HG02840 (cell line): ENCODE measurements around the gene RPL38.
"Not testable (repeated sequence)": the region's sequence is repeated elsewhere in the genome, so short reads cannot be mapped to it uniquely, and the experiment has no call there.

Experiments
- ATAC-seq: cut with Tn5 transposase; IDR thresholded peaks from one replicate; pipeline ENCODE4 v1.9.1; 2021; ENCODE audit warnings: mild to moderate bottlenecking, moderate library complexity, moderate number of reproducible peaks; ENCODE audit not compliant: unreplicated experiment, low FRiP score

Gene RPL38

GRCh38 chr17:74182041-74182723, 21.3 kb upstream of the RPL38 start:
- ATAC-seq = no peak

DNA sequence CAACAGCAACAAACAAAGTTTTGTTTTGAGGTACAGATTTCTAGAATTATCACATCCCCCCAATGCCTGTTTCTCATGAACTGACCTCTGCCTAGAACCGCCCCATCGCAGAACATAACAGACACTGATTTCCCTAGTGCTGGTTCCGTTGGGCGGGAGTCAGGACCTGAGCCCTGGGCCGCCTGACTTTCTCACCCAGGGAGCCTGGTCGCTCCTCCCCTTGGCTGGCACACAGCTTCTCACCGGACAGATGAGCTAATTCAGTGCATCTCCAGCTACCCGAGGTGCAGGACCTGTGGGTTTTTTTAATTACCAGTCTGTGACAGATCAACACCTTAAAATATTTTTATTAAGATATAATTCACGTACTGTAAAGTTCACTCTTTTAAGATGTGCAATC, 20.1 kb upstream of the RPL38 start:
- ATAC-seq = no peak

DNA sequence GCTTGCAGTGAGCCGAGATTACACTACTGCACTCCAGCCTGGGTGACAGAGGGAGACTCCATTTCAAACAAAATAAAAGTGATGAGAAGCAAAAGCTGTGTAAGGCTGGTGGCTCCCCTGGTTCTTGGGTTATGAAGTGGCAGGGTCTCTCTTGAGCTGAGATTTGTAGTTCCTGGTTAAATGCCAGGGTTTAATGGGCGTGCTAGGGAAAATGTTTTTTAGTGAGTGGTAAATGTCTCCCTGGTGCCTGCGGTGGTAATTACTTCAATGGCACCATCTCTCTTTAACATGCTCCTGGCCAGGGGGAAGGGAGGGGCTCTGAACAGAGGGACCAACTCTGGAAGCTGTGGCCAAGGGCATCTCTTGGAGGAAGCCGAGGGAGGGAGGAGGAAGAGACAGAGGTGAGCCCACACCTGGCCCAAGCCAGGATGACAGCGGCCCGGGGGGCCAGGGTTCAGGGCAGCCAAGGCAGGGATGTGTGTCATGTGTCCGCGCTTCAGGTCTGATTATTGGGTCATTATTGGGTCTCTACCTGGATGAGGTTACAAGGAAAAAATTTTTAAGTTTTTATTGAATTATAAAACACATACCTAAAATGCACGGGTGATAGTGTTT, 17.8 kb upstream of the RPL38 start:
- no peak for ATAC-seq

DNA sequence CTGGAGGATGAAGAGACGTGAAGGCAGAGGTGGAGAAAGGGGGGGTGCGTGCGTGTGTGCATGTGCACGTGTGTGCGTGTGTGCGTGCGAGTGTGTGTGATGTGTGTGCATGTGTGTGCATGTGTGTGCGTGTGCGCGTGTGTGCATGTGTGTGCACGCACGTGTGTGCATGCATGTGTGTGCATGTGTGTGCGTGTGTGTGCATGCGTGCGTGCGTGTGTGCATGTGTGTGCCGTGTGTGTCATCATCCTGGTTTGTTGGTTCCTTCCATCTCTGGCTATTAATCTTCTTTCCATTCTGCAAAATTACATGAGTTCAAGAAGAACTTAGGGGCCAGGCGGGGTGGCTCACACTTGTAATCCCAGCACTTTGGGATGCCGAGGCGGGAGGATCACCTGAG, 17.0 kb upstream of the RPL38 start:
- ATAC-seq = no peak

- ATAC-seq = no peak
These were observed 15.7 kb upstream of the RPL38 start for GRCh38 chr17:74187761-74188160.

- ATAC-seq = not testable (repeated sequence)
These were observed 14.8 kb upstream of the RPL38 start for GRCh38 chr17:74188687-74189086.

DNA sequence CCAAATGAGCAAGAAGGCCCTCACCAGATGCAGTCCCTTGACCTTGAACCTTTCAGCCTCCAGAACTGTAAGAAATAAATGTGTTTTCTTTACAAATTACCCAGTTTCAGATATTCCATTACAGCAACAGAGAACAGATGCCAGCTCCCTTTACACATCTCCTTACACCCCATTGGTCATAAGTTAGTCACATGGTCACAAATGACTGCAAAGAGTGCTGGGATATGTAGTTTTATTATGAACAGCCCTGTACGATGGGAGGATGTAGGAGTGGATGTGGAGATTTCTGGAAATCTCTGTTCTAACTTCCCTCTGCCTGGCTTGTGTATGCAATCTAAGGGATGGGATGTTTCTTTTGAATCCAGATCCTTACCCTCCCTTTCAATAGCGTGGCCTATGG, 13.3 kb upstream of the RPL38 start:
- no peak for ATAC-seq

GRCh38 chr17:74190807-74191406, 12.6 kb upstream of the RPL38 start:
- no peak for ATAC-seq

DNA sequence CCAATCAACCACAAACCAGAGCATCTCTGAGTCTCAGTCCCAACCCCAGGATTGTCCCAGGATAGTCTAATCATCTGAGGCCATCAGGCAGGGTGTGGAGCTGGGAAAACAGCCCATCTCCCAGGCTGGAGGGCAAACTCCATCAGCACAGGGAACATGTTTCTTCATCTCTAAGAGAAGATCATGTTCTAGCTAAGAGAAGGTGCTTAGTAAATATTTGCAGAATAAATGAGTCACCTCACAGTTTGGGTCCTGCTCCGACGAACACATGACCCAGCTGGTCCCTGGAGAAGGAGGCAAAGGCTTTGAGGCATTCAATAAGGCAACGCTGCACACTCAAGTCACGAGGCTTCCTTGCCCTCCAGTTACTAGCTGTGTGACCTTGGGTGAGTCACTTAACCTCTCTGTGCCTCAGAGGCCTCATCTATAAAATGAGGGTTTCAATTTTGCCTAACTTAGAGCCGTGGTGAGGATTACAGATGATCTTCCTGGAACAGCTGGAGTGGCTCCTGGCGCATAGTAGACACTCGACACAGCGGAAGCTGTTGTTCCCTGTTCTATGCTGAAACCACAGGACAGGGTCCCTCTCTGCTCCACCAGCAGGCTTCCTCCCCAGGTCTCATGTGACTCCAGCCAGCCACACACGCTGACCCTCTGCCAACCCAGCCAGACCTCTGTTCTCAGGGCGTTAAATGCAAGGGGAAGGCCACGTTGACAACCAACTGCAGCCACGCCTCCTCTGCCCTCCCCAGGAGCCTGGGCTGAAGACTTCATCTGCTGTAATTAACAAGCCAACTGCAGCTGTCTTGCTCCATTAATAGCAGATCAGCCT, 10.3 kb upstream of the RPL38 start:
- ATAC-seq = no peak

- no peak for ATAC-seq
These were observed 8.8 kb upstream of the RPL38 start for GRCh38 chr17:74194682-74195081.

GRCh38 chr17:74196541-74197317, 6.7 kb upstream of the RPL38 start:
- ATAC-seq = no peak

GRCh38 chr17:74197801-74198200, 5.7 kb upstream of the RPL38 start:
- ATAC-seq = no peak

DNA sequence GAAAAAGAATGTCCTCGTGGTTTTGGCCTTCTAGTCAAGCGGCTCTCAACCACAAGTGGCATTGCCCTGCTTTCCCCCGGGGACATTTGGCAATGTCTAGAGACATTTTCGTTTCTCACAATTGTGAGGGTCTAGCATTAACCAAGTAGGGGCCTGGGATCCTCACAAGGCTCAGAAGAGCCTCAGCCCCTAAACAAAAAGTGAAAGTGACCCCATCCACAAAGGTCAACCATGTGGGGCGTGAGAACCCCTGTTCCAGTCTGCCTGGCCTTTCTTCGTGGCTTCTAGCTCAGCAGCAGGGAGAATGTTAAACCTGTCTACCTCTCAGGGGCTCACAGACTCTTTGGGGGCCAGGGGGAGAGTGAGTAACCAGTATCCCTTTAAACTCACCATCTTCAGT, 4.8 kb upstream of the RPL38 start:
- ATAC-seq = no peak

DNA sequence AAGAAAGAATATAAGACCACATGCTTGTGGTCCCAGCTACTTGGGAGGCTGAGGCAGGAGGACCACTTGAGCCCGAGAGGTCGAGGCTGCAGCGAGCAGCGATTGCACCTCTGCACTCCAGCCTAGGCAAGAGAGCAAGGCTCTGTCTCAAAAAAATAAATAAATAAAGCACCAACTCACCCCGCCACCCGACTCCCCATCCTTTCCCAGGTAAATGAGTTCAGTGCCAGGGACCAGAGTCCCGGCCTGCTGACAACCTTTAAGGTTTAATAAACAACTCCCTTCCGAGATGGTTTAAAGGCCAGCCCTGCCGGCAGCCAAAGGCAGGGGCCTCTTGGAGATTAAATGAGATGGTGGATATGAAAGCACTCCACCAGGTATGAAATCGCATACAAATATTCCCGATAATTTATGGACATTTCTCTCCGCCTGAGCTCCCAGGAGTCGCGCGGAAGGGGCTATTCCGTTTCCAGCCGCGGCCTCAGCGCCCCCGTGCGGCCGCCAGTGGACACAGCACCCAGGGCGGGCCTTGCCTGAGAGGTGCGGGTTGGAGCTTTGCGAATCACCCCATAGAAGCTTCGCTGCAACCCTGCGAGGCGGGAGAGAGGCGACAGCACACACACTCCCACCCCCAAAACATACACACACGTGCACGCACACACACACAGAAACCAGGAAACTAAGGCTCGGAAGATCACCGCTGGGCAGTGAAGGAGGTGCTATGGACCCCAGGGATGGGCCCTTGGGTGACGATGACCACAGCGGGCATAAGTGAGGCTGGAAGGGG, 4.0 kb upstream of the RPL38 start:
- ATAC-seq = no peak

GRCh38 chr17:74200112-74200511, 3.4 kb upstream of the RPL38 start:
- no peak for ATAC-seq

DNA sequence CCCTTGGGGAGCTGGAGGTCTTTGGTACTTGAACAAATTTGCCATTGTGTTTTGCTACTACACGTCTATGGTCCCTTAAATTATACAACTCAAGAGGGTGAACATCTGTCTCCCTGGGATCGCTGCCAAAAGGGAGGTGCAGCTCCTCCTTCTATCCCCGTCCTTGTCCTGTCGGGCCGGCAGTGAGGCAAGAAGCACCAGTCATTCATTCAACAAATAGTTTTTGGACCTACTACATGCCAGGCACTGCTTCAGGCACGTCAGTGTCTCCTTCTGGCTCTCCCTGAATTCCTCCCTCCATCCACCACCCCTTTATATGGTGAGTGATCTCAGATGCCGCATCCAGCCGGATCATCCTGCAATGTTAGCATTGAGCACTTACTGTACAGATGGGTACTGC, 2.2 kb upstream of the RPL38 start:
- no peak for ATAC-seq

DNA sequence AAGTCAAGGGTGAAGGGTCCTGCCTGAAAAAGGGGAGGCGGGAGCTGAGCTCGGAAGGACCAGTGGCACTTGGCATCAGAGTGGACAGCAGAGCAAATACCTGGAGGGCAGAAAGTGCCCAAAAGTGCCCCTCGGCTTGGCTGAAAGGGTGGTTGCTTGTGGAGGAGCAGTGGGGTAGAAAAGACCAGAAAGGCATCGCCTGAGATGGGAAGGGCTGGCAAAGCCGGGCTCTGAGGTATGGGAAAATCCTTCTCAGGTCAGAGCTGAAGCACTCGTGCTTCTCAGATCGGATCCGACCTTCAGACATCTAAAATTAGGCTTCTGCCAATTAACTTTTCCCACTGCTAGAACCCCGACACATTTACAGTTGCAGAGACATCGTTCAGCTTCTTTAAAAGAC, 1.5 kb upstream of the RPL38 start:
- no peak for ATAC-seq

DNA sequence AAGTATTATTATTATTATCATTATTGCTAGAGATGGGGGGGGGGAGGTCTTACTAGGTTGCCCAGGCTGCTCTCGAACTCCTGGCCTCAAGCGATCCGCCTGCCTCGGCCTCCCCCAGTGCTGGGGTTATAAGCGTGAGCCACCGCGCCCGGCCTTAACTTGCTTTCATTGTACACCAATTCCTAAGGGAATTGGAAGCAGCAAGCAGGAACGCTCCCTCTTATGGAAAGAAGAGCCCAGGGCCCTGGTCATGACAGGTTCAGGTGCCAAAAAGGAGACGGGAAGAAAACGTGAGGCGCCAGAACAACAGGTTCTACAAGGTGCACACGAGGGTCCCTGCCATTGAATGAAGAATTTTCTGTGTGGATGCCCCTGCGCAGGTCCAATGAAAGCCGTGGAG, 540 bp upstream of the RPL38 start:
- ATAC-seq = no peak

DNA sequence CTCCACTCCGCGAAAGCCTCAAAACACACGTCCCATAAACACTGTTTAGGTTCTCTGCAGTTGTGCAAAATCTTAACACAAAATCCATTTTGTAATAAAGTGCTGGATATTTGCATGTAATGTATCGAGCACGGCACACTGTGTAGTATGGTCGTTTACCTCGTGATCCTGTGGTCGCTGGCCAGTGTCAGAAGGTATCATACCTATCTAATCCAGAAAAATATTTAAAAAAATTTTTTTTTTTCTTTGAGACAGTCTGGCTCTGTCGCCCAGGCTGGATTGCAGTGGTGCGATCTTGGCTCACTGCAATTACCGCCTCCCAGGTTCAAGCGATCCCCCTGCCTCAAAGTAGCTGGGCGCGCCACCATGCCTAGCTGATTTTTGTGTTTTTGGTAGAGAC, 996 bp downstream of the RPL38 start:
- no peak for ATAC-seq

DNA sequence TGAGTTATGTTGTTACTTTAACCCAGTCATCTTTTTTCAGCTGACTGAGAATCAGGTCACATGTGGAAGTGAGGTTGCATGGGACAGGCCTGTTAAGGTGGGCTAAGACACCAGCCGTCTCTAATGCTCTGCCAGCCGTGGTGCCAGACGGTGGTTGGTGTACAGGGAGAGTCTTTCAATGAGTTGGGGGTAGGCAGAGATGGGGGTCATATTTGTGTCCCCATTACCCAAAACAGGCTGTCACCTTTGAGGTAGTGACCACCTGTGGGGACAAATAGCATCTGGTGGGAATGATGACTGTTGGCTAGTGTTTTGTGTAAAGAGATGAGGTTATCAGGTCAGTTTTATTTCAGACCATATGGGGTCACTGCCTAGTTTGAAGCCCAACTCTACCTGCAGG, 1.8 kb downstream of the RPL38 start:
- ATAC-seq = no peak
